Pancreas (tissue), 10 donors: ENCODE measurements around the gene PEPD. TPM values are rescaled to one million over a fixed set of nuclear protein-coding genes. Genes with fewer than 3 reads are reported as not detected.

ENCODE experiments used
- ATAC-seq, 4 donors: fragments of 200-7000 bp; cut with Tn5 transposase; one replicate each; pipeline versions ENCODE4 v1.8.0 to v1.9.1; 2020; ENCODE audit warnings: mild to moderate bottlenecking in 4 of 4, moderate library complexity in 4 of 4
- DNase-seq, 6 donors: peaks; one replicate each; pipeline ENCODE4 v3.0.0-alpha.2; 2020
- FAIRE-seq: peaks from 2 replicates; lab custom pipeline; 2012; peaks lifted over from hg19 to GRCh38; lab: Jason Lieb, UNC
- H3K27ac ChIP-seq, 4 donors: fragments of 200-600 bp; sonication (generic); 1 replicate in 3 of 4; 2 replicates in 1 of 4; pipeline versions ENCODE4 v1.5.0 to v1.8.0; 2020
- H3K27me3 ChIP-seq, 4 donors: fragments of 200-600 bp; one replicate each; pipeline ENCODE4 v1.8.0; 2021
- H3K36me3 ChIP-seq, 3 donors: fragments of 200-600 bp; sonication (generic) in 1 of 3; one replicate each; pipeline versions ENCODE4 v1.5.0 to v1.8.0; 2020 to 2021
- H3K4me1 ChIP-seq, 3 donors: fragments of 200-600 bp; one replicate each; pipeline ENCODE4 v1.8.0; 2021
- H3K4me3 ChIP-seq, 4 donors: fragments of 200-600 bp; sonication (generic) in 2 of 4; one replicate each; pipeline versions ENCODE4 v1.5.0 to v1.8.0; 2020 to 2021
- H3K9me3 ChIP-seq, 4 donors: fragments of 200-600 bp; one replicate each; pipeline ENCODE4 v1.8.0; 2021
- WGBS, 2 donors: extraction: QIAGEN DNeasy Blood & Tissue Kit; methylation state at CpG; one replicate each; pipeline ENCODE4 v1.1.7; 2013; 5-methylcytosine and 5-hydroxymethylcytosine counted together
- intact Hi-C, 3 donors: fragments of 100-400 bp; cut with DNase I; formaldehyde crosslinking; loops; one replicate each; pipeline versions ENCODE4 v1.11.1 to v1.14.2; 2022
- polyA plus RNA-seq, 2 donors: library from polyadenylated mRNA; stranded (reverse); fragments of 200-250 nt; gene quantifications; one replicate each; pipeline ENCODE4 v1.2.3, GENCODE V29; 2013
- total RNA-seq, 6 donors: library from RNA; stranded (reverse); fragmentation: NEBNext Ultra II Directional in 4 of 6; extraction: Animal tissue kit (Norgen Biotek cat#: 25700) in 4 of 6; gene quantifications; one replicate each; pipeline versions ENCODE4 v1.2.1 to v1.2.4, GENCODE V29; 2021 to 2023
- TF ChIP-seq, protein P1 (sequence below), 4 donors: fragments of 200-600 bp; sonication (generic) in 3 of 4; IDR thresholded peaks; one replicate each; pipeline versions ENCODE4 v1.5.0 to v1.8.0; 2021; ENCODE audit warnings: antibody characterized with exemption in 4 of 4
- donor health status: healthy with polysubstance abuse.
- donor health status: DM: no; HTN: no; CAD: no; lungs with moderate emphysema.
- donor health status: DM: no; HTN: no; CAD: no.
- donor health status: control.
- donor health status: control.
- donor health status: Bipolar disorder and iron deficiency.
- donor health status: DM: yes; HTN: yes; CAD: no.
- donor health status: DM: no; HTN: no; CAD: no.
- donor health status: DM: no; HTN: no; CAD: no.
- donor health status: DM: yes; HTN: yes; CAD: no.

Gene PEPD
- total and polyA plus RNA-seq, 8 donors, result 13.7 to 36.1 (median 22.5) TPM

DNA sequence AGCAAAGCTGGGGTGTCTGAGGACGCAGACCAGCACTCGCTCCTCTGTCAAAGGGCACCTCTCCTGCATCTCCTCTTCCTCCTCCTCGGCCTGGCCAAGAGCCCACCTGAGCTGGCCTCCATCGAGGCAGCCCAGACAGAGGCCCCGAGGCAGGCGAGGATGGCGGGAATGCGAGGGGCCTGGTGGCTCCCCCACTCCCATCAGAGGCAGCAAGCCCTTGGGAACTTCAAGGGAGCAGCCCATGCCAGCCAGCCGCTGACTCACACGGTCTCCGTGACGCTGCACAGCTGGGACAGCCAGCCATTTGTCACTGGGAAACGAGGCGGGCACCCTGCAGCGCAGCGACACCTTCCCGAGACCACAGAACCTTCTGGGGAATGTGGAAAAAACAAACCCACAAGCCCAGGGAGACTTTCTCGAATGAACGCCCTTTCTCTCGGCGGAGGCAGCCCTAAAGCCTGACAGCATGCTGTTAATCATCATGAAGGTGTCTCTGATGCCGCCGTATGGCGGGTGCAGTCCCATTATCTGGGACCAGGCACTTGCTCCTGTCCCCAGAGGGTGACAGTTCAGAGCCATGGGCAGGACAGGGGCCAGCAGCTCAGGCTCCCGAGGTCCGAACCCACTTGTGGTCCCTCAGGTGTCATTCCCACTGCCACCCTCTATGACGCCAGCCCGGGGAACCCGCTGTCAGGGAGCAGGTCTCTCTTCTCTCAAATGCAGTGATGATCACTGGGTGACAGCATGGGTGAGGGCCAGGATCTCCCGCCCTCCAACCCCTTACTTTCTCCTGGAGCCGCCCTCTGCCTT is 53.0 kb downstream of the PEPD start:
- peak in 1 of 4 donors; percentile 25 for ATAC-seq
- WGBS, 2 donors, result 88 to 89% methylated on average over 30 to 31 of the region's 31 CpGs

DNA sequence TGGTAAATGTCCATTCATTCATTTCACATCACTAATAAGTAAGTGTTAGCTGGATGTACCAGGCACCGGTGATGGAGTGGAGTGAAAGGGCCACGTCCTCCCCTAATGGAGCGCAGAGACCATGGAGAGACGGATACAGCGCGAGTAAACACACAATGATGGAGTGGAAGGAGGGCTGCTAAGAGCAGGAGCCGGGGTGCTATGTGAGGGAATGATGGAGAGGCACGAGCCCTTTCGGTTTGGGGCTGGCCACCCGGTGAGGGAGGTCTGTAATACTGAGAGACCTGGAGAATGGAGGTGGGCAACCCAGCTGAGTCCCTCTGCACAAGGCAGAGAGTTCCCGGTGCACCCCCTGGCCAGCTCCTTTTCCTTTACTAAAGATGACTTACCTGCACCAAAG is 53.7 kb downstream of the PEPD start:
- no peaks in the 10 kb centered on the region for H3K9me3 ChIP-seq
- H3K27ac ChIP-seq, result no peak overlapping the region
- intact Hi-C loops, result no loop called here
- no peak for ATAC-seq
- DNase-seq, result peak in 2 of 6 donors; percentile 15 to 34
- H3K36me3 ChIP-seq, result peaks cover 0 to 3% (median 0%) of the 10 kb centered on the region in 3 donors
- H3K27me3 ChIP-seq, result no peaks in the 10 kb centered on the region
- H3K4me3 ChIP-seq, result no peak overlapping the region
- TF ChIP-seq, protein P1, sequence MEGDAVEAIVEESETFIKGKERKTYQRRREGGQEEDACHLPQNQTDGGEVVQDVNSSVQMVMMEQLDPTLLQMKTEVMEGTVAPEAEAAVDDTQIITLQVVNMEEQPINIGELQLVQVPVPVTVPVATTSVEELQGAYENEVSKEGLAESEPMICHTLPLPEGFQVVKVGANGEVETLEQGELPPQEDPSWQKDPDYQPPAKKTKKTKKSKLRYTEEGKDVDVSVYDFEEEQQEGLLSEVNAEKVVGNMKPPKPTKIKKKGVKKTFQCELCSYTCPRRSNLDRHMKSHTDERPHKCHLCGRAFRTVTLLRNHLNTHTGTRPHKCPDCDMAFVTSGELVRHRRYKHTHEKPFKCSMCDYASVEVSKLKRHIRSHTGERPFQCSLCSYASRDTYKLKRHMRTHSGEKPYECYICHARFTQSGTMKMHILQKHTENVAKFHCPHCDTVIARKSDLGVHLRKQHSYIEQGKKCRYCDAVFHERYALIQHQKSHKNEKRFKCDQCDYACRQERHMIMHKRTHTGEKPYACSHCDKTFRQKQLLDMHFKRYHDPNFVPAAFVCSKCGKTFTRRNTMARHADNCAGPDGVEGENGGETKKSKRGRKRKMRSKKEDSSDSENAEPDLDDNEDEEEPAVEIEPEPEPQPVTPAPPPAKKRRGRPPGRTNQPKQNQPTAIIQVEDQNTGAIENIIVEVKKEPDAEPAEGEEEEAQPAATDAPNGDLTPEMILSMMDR (IDR thresholded peaks at IDR 0.05), result no peak
- H3K4me1 ChIP-seq, result no peaks in the 10 kb centered on the region
- WGBS, 2 donors, result 87 to 90% methylated on average over 11 of the region's 11 CpGs
- no peak for FAIRE-seq

More for the DNA sequence above, 53.0 kb downstream of the PEPD start:
- TF ChIP-seq, protein P1 (IDR thresholded peaks at IDR 0.05), result no peak
- Histone ChIP-seq H3K4me1 (no peaks in the 10 kb centered on the region), H3K27ac (no peak overlapping the region), H3K36me3 (peaks cover 0 to 3% (median 0%) of the 10 kb centered on the region in 3 donors), H3K9me3 (no peaks in the 10 kb centered on the region), H3K27me3 (no peaks in the 10 kb centered on the region), H3K4me3 (no peak overlapping the region)
- FAIRE-seq (no peak), DNase-seq (peak in 2 of 6 donors; percentile 48 to 49)
- intact Hi-C loops, result no loop called here

DNA sequence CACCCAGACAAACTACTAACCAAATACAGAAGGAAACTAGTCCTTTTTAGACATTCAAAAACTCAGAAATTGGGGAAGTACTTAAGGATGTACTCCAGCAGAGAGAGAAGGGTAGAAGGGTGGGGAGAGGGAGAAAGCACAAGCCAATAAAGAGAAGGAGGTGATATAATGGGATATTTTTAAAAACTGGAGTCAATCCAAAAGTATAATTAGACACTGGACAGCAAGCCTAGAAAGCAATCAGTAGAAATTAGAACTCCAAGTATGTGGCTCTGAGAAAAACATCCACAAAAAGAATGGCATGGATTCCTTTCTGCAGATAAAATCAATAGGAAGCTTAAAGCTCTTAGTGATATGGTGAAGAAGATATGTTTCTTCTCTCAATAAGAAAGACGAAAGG is 55.8 kb downstream of the PEPD start:
- intact Hi-C loops, result no loop called here
- Histone ChIP-seq H3K4me1 (no peaks in the 10 kb centered on the region), H3K36me3 (peaks cover 0 to 3% (median 0%) of the 10 kb centered on the region in 3 donors), H3K27me3 (no peaks in the 10 kb centered on the region), H3K27ac (no peak overlapping the region), H3K9me3 (no peaks in the 10 kb centered on the region), H3K4me3 (no peak overlapping the region)
- WGBS, 2 donors, result 78 to 100% methylated on average over 1 of the region's 1 CpG
- TF ChIP-seq, protein P1 (IDR thresholded peaks at IDR 0.05), result no peak
- FAIRE-seq, result no peak
- ATAC-seq, result no peak
- no peak for DNase-seq

DNA sequence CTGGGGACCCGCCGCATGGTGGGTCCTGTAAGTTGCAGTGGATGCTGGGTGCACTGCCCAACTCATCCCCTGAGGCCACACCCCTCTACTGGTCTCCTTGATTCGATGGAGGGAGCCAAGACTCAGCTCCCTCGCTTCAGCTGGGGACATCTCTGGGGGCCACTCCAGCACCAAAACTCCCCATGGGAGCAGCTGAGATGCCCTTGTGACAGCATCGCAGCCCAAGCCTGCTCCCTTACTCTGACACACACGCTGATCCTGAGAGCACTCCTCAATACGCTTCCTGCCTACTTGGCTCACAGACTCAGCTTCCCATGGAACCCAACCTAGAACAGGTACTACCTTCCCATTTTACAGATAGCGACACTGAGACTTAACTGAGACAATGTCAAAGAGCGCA is 56.2 kb downstream of the PEPD start:
- H3K9me3 ChIP-seq, result no peaks in the 10 kb centered on the region
- TF ChIP-seq, protein P1 (IDR thresholded peaks at IDR 0.05), result no peak
- DNase-seq (peak in 1 of 6 donors; percentile 14), FAIRE-seq (no peak), ATAC-seq (no peak)
- H3K27ac ChIP-seq, result no peak overlapping the region
- no peaks in the 10 kb centered on the region for H3K4me1 ChIP-seq
- peaks cover 0 to 3% (median 0%) of the 10 kb centered on the region in 3 donors for H3K36me3 ChIP-seq
- intact Hi-C loops, result no loop called here
- no peaks in the 10 kb centered on the region for H3K27me3 ChIP-seq
- WGBS, 2 donors, result 89 to 91% methylated on average over 9 of the region's 9 CpGs
- no peak overlapping the region for H3K4me3 ChIP-seq

DNA sequence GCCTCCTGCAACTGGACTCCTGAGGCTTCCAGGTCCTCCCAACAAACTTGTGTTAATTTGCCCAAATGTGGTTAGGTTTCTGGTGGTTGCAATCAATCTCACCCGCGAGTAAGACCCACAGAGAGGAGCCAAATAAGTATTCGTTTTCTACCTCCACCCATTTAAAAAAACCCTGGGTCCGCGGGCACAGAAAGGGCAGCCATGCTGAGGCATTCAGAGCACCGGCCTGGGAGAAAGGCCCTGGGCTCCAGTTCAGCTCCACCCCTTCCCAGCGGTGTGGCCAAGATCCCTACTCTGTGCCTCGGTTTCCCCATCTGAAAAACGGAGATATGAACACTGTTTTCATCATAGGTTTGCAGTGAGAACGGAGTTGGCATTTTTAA is 56.9 kb downstream of the PEPD start:
- ATAC-seq (no peak), DNase-seq (peak in 1 of 6 donors; percentile 9), FAIRE-seq (no peak)
- intact Hi-C loops, result no loop called here
- H3K27ac ChIP-seq, result no peak overlapping the region
- H3K27me3 ChIP-seq, result no peaks in the 10 kb centered on the region
- no peak overlapping the region for H3K4me3 ChIP-seq
- TF ChIP-seq, protein P1 (IDR thresholded peaks at IDR 0.05), result no peak
- no peaks in the 10 kb centered on the region for H3K9me3 ChIP-seq
- peaks cover 0 to 3% (median 0%) of the 10 kb centered on the region in 3 donors for H3K36me3 ChIP-seq
- no peaks in the 10 kb centered on the region for H3K4me1 ChIP-seq
- 72 to 84% methylated on average over 10 of the region's 10 CpGs for WGBS, 2 donors
